Measurements from ENCODE around the gene FLYWCH2.
"Not testable (repeated sequence)": the region's sequence is repeated elsewhere in the genome, so short reads cannot be mapped to it uniquely, and the experiment has no call there.

Gene FLYWCH2

GRCh38 chr16:2924901-2925755, 42.1 kb downstream of the FLYWCH2 start:
- H3K4me1 ChIP-seq (ENCODE audit: control insufficient read depth, insufficient read depth, low read length): 0 out of 2 replicates have a peak, but pooled peaks cover 14% of the 10 kb centered on the region
- H3K36me3 ChIP-seq (ENCODE audit: control insufficient read depth, insufficient read depth, low read length): peaks cover 5% of the 10 kb centered on the region
- H3K27ac ChIP-seq (ENCODE audit: low read depth, low read length): no peak overlapping the region
- peak overlapping the region; percentile 38 for H3K4me3 ChIP-seq (ENCODE audit: low read depth, low read length)
- H3K9ac ChIP-seq (ENCODE audit: low read length): no peak overlapping the region
- H3K9me3 ChIP-seq (ENCODE audit: control insufficient read depth, insufficient read depth, low read depth, low read length): no peaks in the 10 kb centered on the region
- no peaks in the 10 kb centered on the region for H3K27me3 ChIP-seq (ENCODE audit: control insufficient read depth, insufficient read depth, low read length)

- Histone ChIP-seq H3K9ac (ENCODE audit: low read length) (no peak overlapping the region), H3K4me3 (ENCODE audit: low read depth, low read length) (peak overlapping the region; percentile 35), H3K9me3 (ENCODE audit: control insufficient read depth, insufficient read depth, low read depth, low read length) (no peaks in the 10 kb centered on the region), H3K27me3 (ENCODE audit: control insufficient read depth, insufficient read depth, low read length) (no peaks in the 10 kb centered on the region), H3K27ac (ENCODE audit: low read depth, low read length) (no peak overlapping the region), H3K36me3 (ENCODE audit: control insufficient read depth, insufficient read depth, low read length) (peaks cover 7% of the 10 kb centered on the region), H3K4me1 (ENCODE audit: control insufficient read depth, insufficient read depth, low read length) (0 out of 2 replicates have a peak, but pooled peaks cover 14% of the 10 kb centered on the region)
Observed at GRCh38 chr16:2925951-2926649, 43.1 kb downstream of the FLYWCH2 start.

- H3K27me3 ChIP-seq (ENCODE audit: control insufficient read depth, insufficient read depth, low read length): no peaks in the 10 kb centered on the region
- no peak overlapping the region for H3K27ac ChIP-seq (ENCODE audit: low read depth, low read length)
- no peaks in the 10 kb centered on the region for H3K9me3 ChIP-seq (ENCODE audit: control insufficient read depth, insufficient read depth, low read depth, low read length)
- H3K9ac ChIP-seq (ENCODE audit: low read length): no peak overlapping the region
- H3K4me1 ChIP-seq (ENCODE audit: control insufficient read depth, insufficient read depth, low read length): 0 out of 2 replicates have a peak, but pooled peaks cover 14% of the 10 kb centered on the region
- no peak overlapping the region for H3K4me3 ChIP-seq (ENCODE audit: low read depth, low read length)
- H3K36me3 ChIP-seq (ENCODE audit: control insufficient read depth, insufficient read depth, low read length): peaks cover 7% of the 10 kb centered on the region
Observed at GRCh38 chr16:2926650-2926999, 43.6 kb downstream of the FLYWCH2 start.

- H3K9ac ChIP-seq (ENCODE audit: low read length): no peak overlapping the region
- 0 out of 2 replicates have a peak, but pooled peaks cover 14% of the 10 kb centered on the region for H3K4me1 ChIP-seq (ENCODE audit: control insufficient read depth, insufficient read depth, low read length)
- peaks cover 7% of the 10 kb centered on the region for H3K36me3 ChIP-seq (ENCODE audit: control insufficient read depth, insufficient read depth, low read length)
- H3K9me3 ChIP-seq (ENCODE audit: control insufficient read depth, insufficient read depth, low read depth, low read length): no peaks in the 10 kb centered on the region
- no peak overlapping the region for H3K4me3 ChIP-seq (ENCODE audit: low read depth, low read length)
- H3K27ac ChIP-seq (ENCODE audit: low read depth, low read length): no peak overlapping the region
- no peaks in the 10 kb centered on the region for H3K27me3 ChIP-seq (ENCODE audit: control insufficient read depth, insufficient read depth, low read length)
Observed at GRCh38 chr16:2927010-2927646, 44.1 kb downstream of the FLYWCH2 start.

- not testable (repeated sequence) for H3K27ac ChIP-seq (ENCODE audit: low read depth, low read length); H3K9me3 ChIP-seq (ENCODE audit: control insufficient read depth, insufficient read depth, low read depth, low read length); H3K27me3 ChIP-seq (ENCODE audit: control insufficient read depth, insufficient read depth, low read length); H3K4me3 ChIP-seq (ENCODE audit: low read depth, low read length); H3K9ac ChIP-seq (ENCODE audit: low read length)
- Histone ChIP-seq H3K36me3 (ENCODE audit: control insufficient read depth, insufficient read depth, low read length) (peaks cover 10% of the 10 kb centered on the region), H3K4me1 (ENCODE audit: control insufficient read depth, insufficient read depth, low read length) (0 out of 2 replicates have a peak, but pooled peaks cover 14% of the 10 kb centered on the region)
Observed at GRCh38 chr16:2928151-2928550, 45.1 kb downstream of the FLYWCH2 start.

GRCh38 chr16:2928796-2929195, 45.8 kb downstream of the FLYWCH2 start:
- H3K9ac ChIP-seq (ENCODE audit: low read length): no peak overlapping the region
- no peak overlapping the region for H3K4me3 ChIP-seq (ENCODE audit: low read depth, low read length)
- no peak overlapping the region for H3K27ac ChIP-seq (ENCODE audit: low read depth, low read length)
- H3K9me3 ChIP-seq (ENCODE audit: control insufficient read depth, insufficient read depth, low read depth, low read length): no peaks in the 10 kb centered on the region
- H3K36me3 ChIP-seq (ENCODE audit: control insufficient read depth, insufficient read depth, low read length): peaks cover 14% of the 10 kb centered on the region
- H3K27me3 ChIP-seq (ENCODE audit: control insufficient read depth, insufficient read depth, low read length): no peaks in the 10 kb centered on the region
- 0 out of 2 replicates have a peak, but pooled peaks cover 14% of the 10 kb centered on the region for H3K4me1 ChIP-seq (ENCODE audit: control insufficient read depth, insufficient read depth, low read length)

GRCh38 chr16:2929693-2930092, 46.7 kb downstream of the FLYWCH2 start:
- H3K9ac ChIP-seq (ENCODE audit: low read length): no peak overlapping the region
- no peak overlapping the region for H3K27ac ChIP-seq (ENCODE audit: low read depth, low read length)
- H3K27me3 ChIP-seq (ENCODE audit: control insufficient read depth, insufficient read depth, low read length): no peaks in the 10 kb centered on the region
- H3K36me3 ChIP-seq (ENCODE audit: control insufficient read depth, insufficient read depth, low read length): peaks cover 22% of the 10 kb centered on the region
- H3K4me1 ChIP-seq (ENCODE audit: control insufficient read depth, insufficient read depth, low read length): 0 out of 2 replicates have a peak, but pooled peaks cover 14% of the 10 kb centered on the region
- H3K9me3 ChIP-seq (ENCODE audit: control insufficient read depth, insufficient read depth, low read depth, low read length): no peaks in the 10 kb centered on the region
- H3K4me3 ChIP-seq (ENCODE audit: low read depth, low read length): no peak overlapping the region

- H3K9ac ChIP-seq (ENCODE audit: low read length): no peak overlapping the region
- H3K4me1 ChIP-seq (ENCODE audit: control insufficient read depth, insufficient read depth, low read length): 0 out of 2 replicates have a peak, but pooled peaks cover 8% of the 10 kb centered on the region
- H3K9me3 ChIP-seq (ENCODE audit: control insufficient read depth, insufficient read depth, low read depth, low read length): no peaks in the 10 kb centered on the region
- H3K27ac ChIP-seq (ENCODE audit: low read depth, low read length): no peak overlapping the region
- H3K36me3 ChIP-seq (ENCODE audit: control insufficient read depth, insufficient read depth, low read length): peaks cover 23% of the 10 kb centered on the region
- no peaks in the 10 kb centered on the region for H3K27me3 ChIP-seq (ENCODE audit: control insufficient read depth, insufficient read depth, low read length)
- no peak overlapping the region for H3K4me3 ChIP-seq (ENCODE audit: low read depth, low read length)
Observed at GRCh38 chr16:2930236-2930635, 47.2 kb downstream of the FLYWCH2 start.

- not testable (repeated sequence) for H3K4me3 ChIP-seq (ENCODE audit: low read depth, low read length); H3K4me1 ChIP-seq (ENCODE audit: control insufficient read depth, insufficient read depth, low read length); H3K27ac ChIP-seq (ENCODE audit: low read depth, low read length); H3K27me3 ChIP-seq (ENCODE audit: control insufficient read depth, insufficient read depth, low read length); H3K9me3 ChIP-seq (ENCODE audit: control insufficient read depth, insufficient read depth, low read depth, low read length); H3K9ac ChIP-seq (ENCODE audit: low read length)
- peaks cover 23% of the 10 kb centered on the region for H3K36me3 ChIP-seq (ENCODE audit: control insufficient read depth, insufficient read depth, low read length)
Observed at GRCh38 chr16:2931231-2931914, 48.4 kb downstream of the FLYWCH2 start.

GRCh38 chr16:2933136-2933535, 50.1 kb downstream of the FLYWCH2 start:
- Histone ChIP-seq H3K4me3 (ENCODE audit: low read depth, low read length) (no peak overlapping the region), H3K9ac (ENCODE audit: low read length) (no peak overlapping the region), H3K4me1 (ENCODE audit: control insufficient read depth, insufficient read depth, low read length) (no peaks in the 10 kb centered on the region), H3K27ac (ENCODE audit: low read depth, low read length) (no peak overlapping the region), H3K9me3 (ENCODE audit: control insufficient read depth, insufficient read depth, low read depth, low read length) (no peaks in the 10 kb centered on the region), H3K36me3 (ENCODE audit: control insufficient read depth, insufficient read depth, low read length) (peaks cover 39% of the 10 kb centered on the region), H3K27me3 (ENCODE audit: control insufficient read depth, insufficient read depth, low read length) (no peaks in the 10 kb centered on the region)

All from HUES6 (cell line).